ENCODE results near the gene FAM124A. TPM values are rescaled to one million over a fixed set of nuclear protein-coding genes. Genes with fewer than 3 reads are reported as not detected.

FAM124A gene
- total RNA-seq, 5 donors from 2014 or later (not counting 1 experiment from before 2014, with no cell fraction given) = 0.09 TPM; not detected in 4

- ChIA-PET CTCF (interaction anchor here in 1 of 2 donors (0.5 kb wide), 1 partner anchor 57 kb away, joined by 4 read pairs; no protein-coding TSS in a partner anchor), POLR2A (no interaction called here)
- H3K27me3 Mint-ChIP-seq = peaks cover 41 to 54% of the 10 kb centered on the region in 2 donors
- Histone ChIP-seq H3K36me3 (ENCODE audit: control insufficient read depth in 2 of 2, extremely low read depth in 1 of 2, insufficient read depth in 1 of 2, low read length in 1 of 2) (no peaks in the 10 kb centered on the region), H3K27me3 (replicated peaks in 1 of 2; ENCODE audit: control insufficient read depth in 2 of 2, extremely low read depth in 1 of 2, insufficient read depth in 2 of 2, low read length in 1 of 2) (peaks cover 11 to 22% of the 10 kb centered on the region in 2 experiments), H3K27ac (ENCODE audit: low read length) (no peak overlapping the region), H3K4me3 (ENCODE audit: control insufficient read depth in 1 of 2, extremely low read depth in 1 of 2, low read length in 1 of 2) (no peak overlapping the region), H3K4me1 (ENCODE audit: control insufficient read depth in 1 of 2, extremely low read depth in 1 of 2, insufficient read depth in 2 of 2, low read length in 2 of 2) (no peaks in the 10 kb centered on the region), H3K9me3 (no peaks in the 10 kb centered on the region)
- H3K4me1 Mint-ChIP-seq = no peaks in the 10 kb centered on the region
- peaks cover 0 to 5% (median 0%) of the 10 kb centered on the region in 3 donors for H3K9me3 Mint-ChIP-seq
- no peak overlapping the region for H3K27ac Mint-ChIP-seq
- DNase-seq (no peak), ATAC-seq (replicated peaks in 1 of 4) (no peak)
- no peak overlapping the region for H3K4me3 Mint-ChIP-seq
- WGBS (ENCODE audit: insufficient coverage) = 100% methylated on average over 1 of the region's 2 CpGs
- H3K36me3 Mint-ChIP-seq = no peaks in the 10 kb centered on the region
Observed at GRCh38 chr13:51231456-51231855, 9.3 kb downstream of the FAM124A start.

- Mint-ChIP-seq H3K36me3 (no peaks in the 10 kb centered on the region), H3K4me3 (no peak overlapping the region), H3K9me3 (peaks cover 0 to 5% (median 0%) of the 10 kb centered on the region in 3 donors), H3K27me3 (peaks cover 46 to 53% of the 10 kb centered on the region in 2 donors), H3K4me1 (no peaks in the 10 kb centered on the region), H3K27ac (no peak overlapping the region)
- no peaks in the 10 kb centered on the region for H3K36me3 ChIP-seq (ENCODE audit: control insufficient read depth in 2 of 2, extremely low read depth in 1 of 2, insufficient read depth in 1 of 2, low read length in 1 of 2)
- H3K4me3 ChIP-seq (ENCODE audit: control insufficient read depth in 1 of 2, extremely low read depth in 1 of 2, low read length in 1 of 2) = no peak overlapping the region
- no peaks in the 10 kb centered on the region for H3K9me3 ChIP-seq
- H3K27ac ChIP-seq (ENCODE audit: low read length) = no peak overlapping the region
- ChIA-PET POLR2A (no interaction called here), CTCF (no interaction called here)
- H3K4me1 ChIP-seq (ENCODE audit: control insufficient read depth in 1 of 2, extremely low read depth in 1 of 2, insufficient read depth in 2 of 2, low read length in 2 of 2) = no peaks in the 10 kb centered on the region
- no peak for DNase-seq
- H3K27me3 ChIP-seq (replicated peaks in 1 of 2; ENCODE audit: control insufficient read depth in 2 of 2, extremely low read depth in 1 of 2, insufficient read depth in 2 of 2, low read length in 1 of 2) = peaks cover 9 to 20% of the 10 kb centered on the region in 2 experiments
- ATAC-seq (replicated peaks in 1 of 4) = no peak
Observed at GRCh38 chr13:51232328-51232727, 10.1 kb downstream of the FAM124A start.

- no peaks in the 10 kb centered on the region for H3K9me3 ChIP-seq
- no peak overlapping the region for H3K27ac ChIP-seq (ENCODE audit: low read length)
- CTCF ChIA-PET = no interaction called here
- ATAC-seq (replicated peaks in 1 of 4) (no peak), DNase-seq (no peak)
- peaks cover 43 to 49% of the 10 kb centered on the region in 2 donors for H3K27me3 Mint-ChIP-seq
- POLR2A ChIA-PET = interaction anchor here in 1 of 2 donors (0.6 kb wide), 1 partner anchor 159 kb away, joined by 3 read pairs; no protein-coding TSS in a partner anchor
- H3K4me1 ChIP-seq (ENCODE audit: control insufficient read depth in 1 of 2, extremely low read depth in 1 of 2, insufficient read depth in 2 of 2, low read length in 2 of 2) = no peaks in the 10 kb centered on the region
- no peaks in the 10 kb centered on the region for H3K36me3 Mint-ChIP-seq
- no peak overlapping the region for H3K4me3 Mint-ChIP-seq
- peaks cover 9 to 22% of the 10 kb centered on the region in 2 experiments for H3K27me3 ChIP-seq (replicated peaks in 1 of 2; ENCODE audit: control insufficient read depth in 2 of 2, extremely low read depth in 1 of 2, insufficient read depth in 2 of 2, low read length in 1 of 2)
- 100% methylated on average over 1 of the region's 9 CpGs for WGBS (ENCODE audit: insufficient coverage)
- H3K4me3 ChIP-seq (ENCODE audit: control insufficient read depth in 1 of 2, extremely low read depth in 1 of 2, low read length in 1 of 2) = no peak overlapping the region
- no peak overlapping the region for H3K27ac Mint-ChIP-seq
- peaks cover 0 to 5% (median 0%) of the 10 kb centered on the region in 3 donors for H3K9me3 Mint-ChIP-seq
- H3K36me3 ChIP-seq (ENCODE audit: control insufficient read depth in 2 of 2, extremely low read depth in 1 of 2, insufficient read depth in 1 of 2, low read length in 1 of 2) = no peaks in the 10 kb centered on the region
- H3K4me1 Mint-ChIP-seq = no peaks in the 10 kb centered on the region
Observed at GRCh38 chr13:51233117-51233826, 11.1 kb downstream of the FAM124A start.

GRCh38 chr13:51234676-51235075, 12.5 kb downstream of the FAM124A start:
- Mint-ChIP-seq H3K9me3 (peaks cover 0 to 5% (median 0%) of the 10 kb centered on the region in 3 donors), H3K4me1 (no peaks in the 10 kb centered on the region), H3K36me3 (no peaks in the 10 kb centered on the region), H3K27ac (no peak overlapping the region), H3K27me3 (peaks cover 38 to 44% of the 10 kb centered on the region in 2 donors), H3K4me3 (no peak overlapping the region)
- H3K9me3 ChIP-seq = no peaks in the 10 kb centered on the region
- ChIA-PET CTCF (no interaction called here), POLR2A (no interaction called here)
- H3K27ac ChIP-seq (ENCODE audit: low read length) = no peak overlapping the region
- H3K36me3 ChIP-seq (ENCODE audit: control insufficient read depth in 2 of 2, extremely low read depth in 1 of 2, insufficient read depth in 1 of 2, low read length in 1 of 2) = no peaks in the 10 kb centered on the region
- no peaks in the 10 kb centered on the region for H3K4me1 ChIP-seq (ENCODE audit: control insufficient read depth in 1 of 2, extremely low read depth in 1 of 2, insufficient read depth in 2 of 2, low read length in 2 of 2)
- no peak overlapping the region for H3K4me3 ChIP-seq (ENCODE audit: control insufficient read depth in 1 of 2, extremely low read depth in 1 of 2, low read length in 1 of 2)
- peaks cover 9 to 18% of the 10 kb centered on the region in 2 experiments for H3K27me3 ChIP-seq (replicated peaks in 1 of 2; ENCODE audit: control insufficient read depth in 2 of 2, extremely low read depth in 1 of 2, insufficient read depth in 2 of 2, low read length in 1 of 2)
- no peak for DNase-seq
- WGBS (ENCODE audit: insufficient coverage) = no CpG with 5 or more reads among the region's 10 CpGs
- no peak for ATAC-seq (replicated peaks in 1 of 4)

GRCh38 chr13:51235186-51235585, 13.0 kb downstream of the FAM124A start:
- POLR2A ChIA-PET = interaction anchor here in 1 of 2 donors (1.0 kb wide), 1 partner anchor 10 kb away, joined by 3 read pairs; no protein-coding TSS in a partner anchor
- H3K36me3 Mint-ChIP-seq = no peaks in the 10 kb centered on the region
- no peak overlapping the region for H3K27ac Mint-ChIP-seq
- CTCF ChIA-PET = interaction anchor here in 1 of 2 donors (0.6 kb wide), 1 partner anchor 39 kb away, joined by 3 read pairs; no protein-coding TSS in a partner anchor
- Histone ChIP-seq H3K9me3 (no peaks in the 10 kb centered on the region), H3K4me3 (ENCODE audit: control insufficient read depth in 1 of 2, extremely low read depth in 1 of 2, low read length in 1 of 2) (no peak overlapping the region), H3K27ac (ENCODE audit: low read length) (no peak overlapping the region), H3K4me1 (ENCODE audit: control insufficient read depth in 1 of 2, extremely low read depth in 1 of 2, insufficient read depth in 2 of 2, low read length in 2 of 2) (no peaks in the 10 kb centered on the region), H3K27me3 (replicated peaks in 1 of 2; ENCODE audit: control insufficient read depth in 2 of 2, extremely low read depth in 1 of 2, insufficient read depth in 2 of 2, low read length in 1 of 2) (peaks cover 7 to 18% of the 10 kb centered on the region in 2 experiments), H3K36me3 (ENCODE audit: control insufficient read depth in 2 of 2, extremely low read depth in 1 of 2, insufficient read depth in 1 of 2, low read length in 1 of 2) (no peaks in the 10 kb centered on the region)
- DNase-seq (no peak), ATAC-seq (replicated peaks in 1 of 4) (no peak)
- no peak overlapping the region for H3K4me3 Mint-ChIP-seq
- H3K27me3 Mint-ChIP-seq = peaks cover 34 to 41% of the 10 kb centered on the region in 2 donors
- no CpG with 5 or more reads among the region's 2 CpGs for WGBS (ENCODE audit: insufficient coverage)
- H3K9me3 Mint-ChIP-seq = peaks cover 0 to 5% (median 0%) of the 10 kb centered on the region in 3 donors
- no peaks in the 10 kb centered on the region for H3K4me1 Mint-ChIP-seq

- Histone ChIP-seq H3K27ac (ENCODE audit: low read length) (no peak overlapping the region), H3K27me3 (replicated peaks in 1 of 2; ENCODE audit: control insufficient read depth in 2 of 2, extremely low read depth in 1 of 2, insufficient read depth in 2 of 2, low read length in 1 of 2) (peaks cover 3 to 15% of the 10 kb centered on the region in 2 experiments), H3K4me3 (ENCODE audit: control insufficient read depth in 1 of 2, extremely low read depth in 1 of 2, low read length in 1 of 2) (no peak overlapping the region), H3K36me3 (ENCODE audit: control insufficient read depth in 2 of 2, extremely low read depth in 1 of 2, insufficient read depth in 1 of 2, low read length in 1 of 2) (no peaks in the 10 kb centered on the region), H3K4me1 (ENCODE audit: control insufficient read depth in 1 of 2, extremely low read depth in 1 of 2, insufficient read depth in 2 of 2, low read length in 2 of 2) (no peaks in the 10 kb centered on the region), H3K9me3 (no peaks in the 10 kb centered on the region)
- Mint-ChIP-seq H3K27me3 (peaks cover 33 to 40% of the 10 kb centered on the region in 2 donors), H3K4me1 (no peaks in the 10 kb centered on the region), H3K27ac (no peak overlapping the region), H3K4me3 (no peak overlapping the region), H3K36me3 (no peaks in the 10 kb centered on the region), H3K9me3 (peaks cover 0 to 5% (median 0%) of the 10 kb centered on the region in 3 donors)
- ChIA-PET POLR2A (interaction anchor here (0.6 to 1.0 kb wide), 2 partner anchors 11 to 31 kb away, joined by 3 read pairs; no protein-coding TSS in a partner anchor), CTCF (interaction anchor here in 1 of 2 donors (0.6 kb wide), 1 partner anchor 40 kb away, joined by 3 read pairs; no protein-coding TSS in a partner anchor)
- WGBS (ENCODE audit: insufficient coverage) = no CpG with 5 or more reads among the region's 4 CpGs
- DNase-seq (no peak), ATAC-seq (replicated peaks in 1 of 4) (no peak)
Observed at GRCh38 chr13:51235756-51236490, 13.7 kb downstream of the FAM124A start.
